ENCODE measurements around the gene METTL2B.
"Not testable (repeated sequence)": the region's sequence is repeated elsewhere in the genome, so short reads cannot be mapped to it uniquely, and the experiment has no call there.

METTL2B gene, protein sequence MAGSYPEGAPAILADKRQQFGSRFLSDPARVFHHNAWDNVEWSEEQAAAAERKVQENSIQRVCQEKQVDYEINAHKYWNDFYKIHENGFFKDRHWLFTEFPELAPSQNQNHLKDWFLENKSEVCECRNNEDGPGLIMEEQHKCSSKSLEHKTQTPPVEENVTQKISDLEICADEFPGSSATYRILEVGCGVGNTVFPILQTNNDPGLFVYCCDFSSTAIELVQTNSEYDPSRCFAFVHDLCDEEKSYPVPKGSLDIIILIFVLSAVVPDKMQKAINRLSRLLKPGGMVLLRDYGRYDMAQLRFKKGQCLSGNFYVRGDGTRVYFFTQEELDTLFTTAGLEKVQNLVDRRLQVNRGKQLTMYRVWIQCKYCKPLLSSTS

DNA sequence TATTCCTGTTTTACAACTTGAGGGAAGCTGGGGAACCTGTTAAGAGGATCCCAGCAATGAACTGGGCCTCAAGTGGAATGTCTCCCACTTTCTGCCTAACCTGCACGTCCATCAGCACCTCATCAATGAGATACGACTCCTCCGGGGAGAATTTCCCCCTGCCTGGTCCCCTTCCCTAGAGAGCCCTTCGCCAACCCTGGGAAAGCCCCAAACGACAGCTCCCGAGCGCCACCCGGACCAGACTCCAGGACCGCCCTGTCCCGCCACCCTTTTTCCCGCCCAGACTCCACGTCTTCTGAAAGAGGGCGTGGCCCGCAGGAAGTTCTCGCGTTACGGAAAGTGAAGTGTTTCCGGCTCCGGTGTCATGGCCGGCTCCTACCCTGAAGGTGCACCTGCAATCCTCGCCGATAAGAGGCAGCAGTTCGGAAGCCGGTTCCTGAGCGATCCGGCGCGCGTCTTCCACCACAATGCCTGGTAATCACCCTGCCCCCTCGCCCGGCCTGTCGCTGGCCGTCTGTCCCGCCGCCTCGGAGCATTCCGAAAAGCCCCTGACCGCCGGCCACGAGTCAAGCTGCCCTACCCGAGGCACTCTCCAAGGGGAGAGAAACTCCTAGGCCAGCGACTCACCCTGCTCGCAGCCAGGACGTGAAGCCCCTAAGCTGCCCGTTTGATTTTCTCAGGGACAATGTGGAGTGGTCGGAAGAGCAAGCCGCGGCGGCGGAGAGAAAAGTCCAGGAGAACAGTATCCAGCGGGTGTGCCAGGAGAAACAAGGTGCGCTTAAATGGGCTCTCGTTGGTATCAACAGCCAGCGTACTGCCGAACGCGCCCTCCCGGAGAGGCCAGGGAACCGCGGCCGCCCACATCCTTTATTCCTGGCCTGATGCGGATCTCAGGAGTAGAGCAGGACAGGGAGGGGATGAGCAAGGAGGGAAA lies at the start of gene METTL2B:
TSS of gene METTL2B (plus strand) at position 347 of the 934 bp plus-strand sequence. CDS start at position 365, 18 bp downstream.
- FAIRE-seq = peak; percentile 80
- not testable (repeated sequence) for DNase-seq (ENCODE audit: extremely low spot score, insufficient read length, low read depth)

DNA sequence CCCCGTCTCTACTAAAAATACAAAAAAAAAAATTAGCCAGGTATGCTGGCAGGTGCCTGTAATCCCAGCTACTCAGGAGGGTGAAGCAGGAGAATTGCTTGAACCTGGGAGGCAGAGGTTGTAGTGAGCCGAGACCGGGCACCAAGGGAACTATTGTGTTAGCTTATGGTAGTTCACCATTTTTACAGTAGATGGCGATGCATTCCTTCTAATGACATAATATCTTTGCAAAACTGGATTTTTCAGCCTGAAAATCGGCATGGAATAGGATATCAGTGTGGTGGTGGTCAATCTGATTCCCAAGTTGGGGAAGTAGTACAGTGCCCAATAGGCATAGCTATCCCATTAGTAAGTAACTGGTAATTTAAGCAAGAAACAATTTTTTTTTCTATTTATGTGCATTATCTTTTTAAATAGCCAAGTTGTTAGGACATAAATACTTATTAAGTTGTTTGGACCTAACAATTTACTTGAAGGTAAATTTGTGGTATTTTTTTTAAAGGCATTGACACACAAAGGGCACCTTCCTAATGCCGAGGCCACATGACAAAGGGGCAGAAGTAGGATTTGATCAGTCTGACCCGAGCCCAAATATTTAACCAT lies 49.2 kb upstream of the METTL2B start:
- DNase-seq (ENCODE audit: extremely low spot score, insufficient read length, low read depth) (no peak), FAIRE-seq (peak; percentile 39)

DNA sequence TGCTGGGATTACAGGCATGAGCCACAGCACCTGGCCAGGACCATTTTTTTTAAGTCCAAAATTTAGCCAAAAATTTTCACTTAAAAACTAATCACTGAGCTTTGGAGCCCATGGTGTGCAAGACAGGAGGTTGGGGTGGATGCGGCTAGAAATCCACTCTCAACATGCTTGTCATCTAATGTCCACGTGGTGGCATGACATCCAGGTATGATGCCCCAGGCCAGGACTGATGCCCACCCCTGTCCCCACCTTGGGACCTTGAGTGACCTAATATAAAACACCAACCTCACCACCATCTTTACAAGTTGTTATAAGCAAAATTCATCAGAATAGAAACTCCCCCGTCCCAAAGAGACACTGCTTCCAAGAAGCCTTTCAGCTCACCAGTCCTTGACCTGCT lies 46.3 kb upstream of the METTL2B start:
- no peak for DNase-seq (ENCODE audit: extremely low spot score, insufficient read length, low read depth)
- no peak for FAIRE-seq

DNA sequence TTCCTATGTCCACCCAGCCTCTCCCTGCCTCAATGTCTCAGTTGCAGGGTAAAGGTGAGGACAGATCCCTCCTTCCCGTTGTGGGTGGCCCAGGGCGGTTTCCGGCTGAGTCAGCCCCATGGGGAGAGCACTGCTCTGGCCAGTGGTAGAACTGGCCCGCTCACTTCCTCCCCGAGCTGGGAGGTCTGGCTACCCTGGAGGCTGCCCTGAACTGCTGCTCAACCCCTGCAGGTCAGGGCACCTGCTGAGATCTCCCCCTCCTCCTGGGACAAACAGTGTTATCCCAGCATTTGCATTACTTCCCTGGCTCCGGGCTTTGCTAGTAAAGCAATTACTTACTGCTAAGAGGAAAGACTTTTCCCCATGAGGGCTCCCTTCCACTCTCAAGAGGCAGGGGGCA lies 45.3 kb upstream of the METTL2B start:
- FAIRE-seq = no peak
- DNase-seq (ENCODE audit: extremely low spot score, insufficient read length, low read depth) = no peak

DNA sequence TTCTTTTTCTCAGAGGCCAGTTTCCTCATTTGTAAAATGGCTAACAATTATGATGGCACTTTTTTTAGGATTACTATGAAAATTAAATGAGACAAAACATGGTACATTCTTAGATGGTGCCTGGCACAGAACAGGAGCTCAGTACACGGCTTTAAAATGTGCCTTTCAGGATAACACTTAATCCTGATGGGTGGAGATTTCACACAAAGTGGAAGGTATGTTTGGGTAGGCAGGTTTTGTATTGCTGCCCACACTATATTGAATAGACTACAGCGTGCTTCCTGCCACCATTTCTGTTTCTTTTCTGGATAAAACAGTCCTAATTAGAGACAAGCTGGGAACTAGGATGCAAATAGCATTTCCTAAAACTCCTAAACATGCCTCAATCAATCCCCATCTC lies 44.8 kb upstream of the METTL2B start:
- FAIRE-seq = no peak
- no peak for DNase-seq (ENCODE audit: extremely low spot score, insufficient read length, low read depth)

DNA sequence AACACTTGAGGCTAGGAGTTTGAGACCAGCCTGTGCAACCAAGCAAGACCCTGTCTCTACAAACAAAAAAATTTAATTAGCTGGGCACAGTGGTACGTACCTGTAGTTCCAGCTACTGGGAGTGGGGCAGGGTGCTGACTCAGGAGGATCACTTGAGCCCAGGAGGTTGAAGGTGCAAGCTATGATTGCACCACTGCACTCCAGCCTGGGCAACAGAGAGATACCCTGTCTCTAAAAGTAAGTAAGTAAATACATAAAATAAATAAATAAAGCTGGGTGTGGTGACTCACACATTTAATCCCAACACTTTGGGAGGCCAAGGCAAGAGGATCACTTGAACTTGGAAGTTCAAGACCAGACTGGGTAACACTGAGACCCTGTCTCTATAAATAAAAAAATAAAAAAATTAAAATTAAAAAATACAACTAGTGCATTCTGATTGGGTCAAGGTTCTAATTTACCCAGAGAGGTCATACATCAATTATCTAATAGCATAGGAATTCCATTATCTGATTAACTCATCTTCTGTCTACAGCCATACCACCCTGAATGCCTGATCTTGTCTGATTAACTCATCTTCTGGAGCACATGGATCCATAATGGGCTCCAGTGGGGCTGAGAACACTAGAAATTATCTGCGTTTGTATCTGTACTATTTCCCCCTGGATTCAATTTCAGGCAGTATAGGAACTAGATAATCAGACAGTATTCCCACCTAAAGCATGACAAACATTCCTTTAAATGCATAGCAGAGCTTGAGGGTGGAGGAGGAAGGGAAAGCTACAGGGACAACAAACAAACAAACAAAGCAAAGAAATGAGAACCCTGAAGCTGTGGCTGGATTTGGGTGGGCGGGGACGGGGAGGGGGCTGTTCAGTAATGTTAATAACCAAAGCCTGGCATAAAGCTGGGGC lies 41.9 kb upstream of the METTL2B start:
- DNase-seq (ENCODE audit: extremely low spot score, insufficient read length, low read depth) (no peak), FAIRE-seq (no peak)

DNA sequence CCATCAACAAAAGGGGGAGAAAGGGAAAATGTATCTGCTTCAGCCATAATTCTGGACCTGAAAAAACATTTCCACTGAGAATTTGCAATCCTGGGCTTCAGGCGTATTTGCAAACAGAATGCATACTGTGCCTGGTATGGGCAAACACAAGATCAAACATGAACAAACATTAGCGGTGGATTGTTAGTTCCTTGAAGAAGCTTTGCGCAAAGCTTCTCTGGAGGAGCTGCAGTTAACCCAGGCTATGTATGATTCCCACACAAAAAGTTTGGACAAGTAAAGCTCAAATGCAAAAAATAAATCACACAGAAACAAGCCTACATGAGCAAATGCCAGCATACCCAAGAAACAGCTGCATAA lies 41.2 kb upstream of the METTL2B start:
- no peak for FAIRE-seq
- DNase-seq (ENCODE audit: extremely low spot score, insufficient read length, low read depth) = no peak

DNA sequence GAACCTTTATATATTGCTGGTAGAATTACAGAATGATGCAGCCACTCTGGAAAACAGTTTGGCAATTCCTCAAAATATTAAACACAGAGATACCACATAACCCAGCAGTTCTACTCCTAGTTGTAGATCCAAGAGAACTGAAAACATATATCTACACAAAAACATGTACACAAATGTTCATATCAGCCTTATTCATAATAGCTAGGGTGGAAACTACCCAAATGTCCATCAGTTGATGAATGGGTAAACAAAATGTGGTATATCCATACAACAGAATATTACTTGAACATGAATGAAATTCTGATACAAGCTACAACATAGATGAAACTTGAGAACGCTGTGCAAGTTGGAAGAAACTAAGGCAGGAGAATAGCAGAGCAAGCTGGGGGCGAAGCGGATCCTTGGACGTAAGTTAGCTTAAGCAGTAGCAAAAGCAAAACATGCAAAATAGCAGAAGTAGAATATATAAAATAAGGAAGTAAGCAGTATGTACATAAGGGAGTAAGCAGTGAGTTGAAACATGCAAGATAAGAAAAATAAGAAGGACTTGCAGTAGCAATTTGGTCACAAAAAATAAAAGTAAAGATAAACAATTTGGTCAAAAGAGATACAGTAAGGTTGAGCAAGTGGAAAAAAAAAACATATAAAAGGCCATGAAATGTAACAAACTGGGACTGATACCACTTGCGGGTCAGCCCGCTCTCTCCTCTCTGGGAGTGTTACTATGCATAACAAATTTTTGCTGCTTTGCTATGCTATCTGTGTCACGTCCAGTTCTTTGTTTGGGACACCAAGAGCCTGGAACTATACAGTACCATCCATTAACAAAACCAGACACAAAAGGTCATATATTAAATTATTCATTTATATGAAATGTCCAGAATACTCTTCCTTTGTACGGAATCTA lies 38.9 kb upstream of the METTL2B start:
- no peak for DNase-seq (ENCODE audit: extremely low spot score, insufficient read length, low read depth)
- peak; percentile 41 for FAIRE-seq

DNA sequence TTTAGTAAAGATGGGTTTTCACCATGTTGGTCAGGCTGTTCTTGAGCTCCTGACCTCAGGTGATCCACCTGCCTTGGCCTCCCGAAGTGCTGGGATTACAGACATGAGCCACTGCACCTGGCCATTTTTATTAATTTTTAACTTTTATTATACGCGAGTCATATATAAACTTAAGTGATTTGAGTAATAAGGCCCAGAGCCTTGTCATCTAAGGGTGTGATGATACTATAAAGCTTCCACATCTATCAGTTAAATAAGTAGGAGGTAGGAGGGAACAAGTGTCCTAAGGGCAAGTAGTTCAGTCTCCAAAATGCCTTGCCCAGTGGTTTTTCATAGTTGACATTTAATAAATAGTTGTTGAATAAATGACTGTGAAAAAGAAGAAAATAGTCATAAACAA lies 34.2 kb upstream of the METTL2B start:
- FAIRE-seq (no peak), DNase-seq (ENCODE audit: extremely low spot score, insufficient read length, low read depth) (no peak)

DNA sequence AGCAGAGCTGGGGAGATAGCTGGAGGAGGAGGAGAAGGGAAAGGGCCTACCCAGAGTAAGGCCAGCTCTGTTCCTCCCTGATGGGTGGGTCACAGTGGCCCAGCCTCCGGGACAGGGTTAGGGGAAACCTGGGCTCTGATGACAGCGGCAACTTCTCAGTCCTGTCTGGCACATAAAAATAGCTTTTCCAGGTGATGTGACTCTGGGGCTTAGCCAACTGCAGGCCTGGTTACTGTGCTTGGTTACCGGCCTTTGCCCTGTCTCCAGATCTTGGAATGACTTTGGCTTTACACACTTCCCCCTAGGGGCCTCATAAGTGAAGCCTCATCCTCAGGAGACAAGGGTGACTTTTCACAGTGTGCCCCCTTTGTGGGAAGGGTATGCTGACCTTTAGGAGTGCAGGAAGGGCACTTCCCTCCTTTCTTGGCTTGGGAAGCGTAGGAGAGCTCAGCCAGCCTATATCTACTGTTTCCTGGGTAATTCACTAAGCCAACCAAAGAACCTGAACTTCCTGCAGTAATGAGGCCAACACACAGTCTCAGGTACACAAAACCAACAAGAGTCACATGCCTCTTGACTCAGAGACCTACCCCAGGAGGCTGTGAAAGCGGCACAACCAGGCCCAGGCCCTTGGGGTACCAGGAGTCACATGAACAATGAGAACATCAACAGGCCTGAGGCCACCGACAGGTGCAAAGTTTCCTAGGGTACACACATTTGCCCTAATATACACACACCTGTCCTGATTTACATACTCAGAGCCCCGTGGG lies 32.5 kb upstream of the METTL2B start:
- DNase-seq (ENCODE audit: extremely low spot score, insufficient read length, low read depth) = no peak
- FAIRE-seq = no peak

DNA sequence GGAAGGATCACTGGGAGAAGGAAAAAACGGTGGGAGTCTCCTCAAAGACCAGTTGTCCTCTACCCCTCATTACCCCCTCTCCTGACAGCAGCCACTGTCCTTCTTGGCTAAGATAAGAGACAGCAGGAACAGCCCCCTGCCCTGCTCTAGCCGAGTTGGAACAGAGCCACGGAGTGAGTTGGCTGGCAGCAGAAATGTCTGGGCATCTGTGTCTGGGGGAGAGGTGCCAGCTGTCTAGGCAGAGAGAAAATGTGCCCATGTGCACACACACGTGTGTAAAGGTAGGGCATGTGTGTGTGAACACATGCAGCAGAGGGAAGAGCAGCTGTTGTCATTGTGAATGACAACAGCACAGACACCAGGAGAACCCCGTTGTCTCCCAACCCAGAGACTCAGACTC lies 30.2 kb upstream of the METTL2B start:
- DNase-seq (ENCODE audit: extremely low spot score, insufficient read length, low read depth) (no peak), FAIRE-seq (no peak)

DNA sequence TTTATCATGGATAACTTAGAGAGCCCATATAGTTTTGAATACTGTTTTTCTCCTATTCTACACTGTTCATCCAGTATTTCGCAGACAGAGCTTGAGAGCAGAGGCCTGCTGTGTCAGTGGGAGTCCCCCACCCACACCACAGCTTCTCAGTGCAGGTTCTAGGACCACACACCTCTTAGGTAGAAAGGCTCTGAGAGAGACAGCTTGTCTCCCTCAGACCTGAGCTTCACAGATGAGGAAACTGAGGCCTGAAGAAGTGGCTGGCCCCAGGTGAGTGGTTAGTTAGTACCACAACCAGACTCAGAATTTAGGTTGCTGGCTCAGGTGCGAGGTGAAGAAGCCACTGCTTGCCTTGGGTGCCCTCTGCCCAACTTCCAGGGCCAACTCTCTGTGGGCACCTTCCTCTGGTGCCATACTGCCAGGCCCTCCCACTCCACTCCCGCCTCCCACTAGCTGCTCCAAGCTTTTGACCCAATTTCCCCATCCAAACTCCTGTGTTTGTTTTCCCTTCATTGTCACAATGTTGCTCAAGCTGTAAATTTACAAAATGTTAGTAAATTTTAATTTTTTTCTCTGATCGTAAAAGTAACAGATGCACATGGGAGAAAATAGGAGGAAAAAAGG lies 28.5 kb upstream of the METTL2B start:
- DNase-seq (ENCODE audit: extremely low spot score, insufficient read length, low read depth) (no peak), FAIRE-seq (no peak)

DNA sequence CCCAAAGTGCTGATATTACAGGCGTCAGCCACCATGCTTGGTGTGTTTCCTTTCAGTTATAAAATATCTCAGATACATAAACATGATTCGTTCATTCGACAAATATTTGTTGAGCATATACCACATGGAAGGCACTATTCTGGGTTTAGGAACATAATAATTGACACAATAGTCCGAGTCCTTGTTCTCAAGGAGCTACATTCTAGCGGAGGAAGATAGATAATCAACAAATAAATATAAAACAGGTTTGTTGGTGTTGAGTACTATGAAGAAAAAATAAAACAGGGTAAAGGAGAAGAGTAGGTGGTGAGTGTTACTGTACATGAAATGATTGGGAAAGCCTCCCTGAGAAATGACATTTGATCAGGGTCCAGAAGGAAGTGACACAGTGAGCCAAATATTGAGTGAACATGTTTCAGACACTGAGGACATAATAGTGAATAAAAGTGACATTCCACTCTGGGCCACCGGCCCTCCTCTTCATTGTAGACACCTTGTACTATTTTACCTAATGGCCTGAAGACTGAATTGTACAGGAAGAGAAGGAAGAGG lies 27.7 kb upstream of the METTL2B start:
- DNase-seq (ENCODE audit: extremely low spot score, insufficient read length, low read depth) (no peak), FAIRE-seq (no peak)

DNA sequence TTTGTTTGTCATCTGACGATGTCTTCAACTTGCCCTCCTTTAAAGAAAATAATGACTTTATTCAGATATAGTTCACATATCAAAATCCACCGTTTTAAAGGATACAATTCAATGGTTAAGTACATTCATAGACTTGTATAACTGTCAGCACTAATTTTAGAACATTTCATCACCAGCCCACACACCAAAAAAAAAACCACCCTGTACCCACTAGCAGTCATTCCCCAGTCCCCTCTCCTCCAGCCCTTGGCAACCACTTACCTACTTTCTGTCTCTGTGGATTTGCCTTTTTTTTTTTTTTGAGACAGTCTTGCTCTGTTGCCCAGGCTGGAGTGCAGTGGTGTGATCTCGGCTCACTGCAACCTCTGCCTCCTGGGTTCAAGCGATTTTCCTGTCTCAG lies 26.1 kb upstream of the METTL2B start:
- FAIRE-seq (no peak), DNase-seq (ENCODE audit: extremely low spot score, insufficient read length, low read depth) (no peak)

DNA sequence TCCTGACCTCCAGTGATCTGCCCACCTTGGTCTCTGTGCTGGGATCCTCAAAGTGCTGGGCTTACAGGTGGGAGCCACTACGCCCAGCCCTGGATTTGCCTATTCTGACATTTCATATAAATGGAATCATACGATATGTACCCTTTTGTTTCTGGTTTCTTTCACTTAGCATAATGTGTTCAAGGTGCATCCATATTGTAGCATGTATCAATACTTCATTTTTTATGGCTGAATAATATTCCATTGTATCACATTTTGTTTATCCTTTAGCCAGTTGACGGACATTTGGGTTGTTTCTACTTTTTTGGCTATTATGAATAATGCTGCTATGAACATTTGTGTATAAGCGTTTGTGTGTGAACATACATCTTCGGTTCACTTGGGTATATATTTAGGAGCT lies 25.6 kb upstream of the METTL2B start:
- FAIRE-seq (no peak), DNase-seq (ENCODE audit: extremely low spot score, insufficient read length, low read depth) (no peak)

DNA sequence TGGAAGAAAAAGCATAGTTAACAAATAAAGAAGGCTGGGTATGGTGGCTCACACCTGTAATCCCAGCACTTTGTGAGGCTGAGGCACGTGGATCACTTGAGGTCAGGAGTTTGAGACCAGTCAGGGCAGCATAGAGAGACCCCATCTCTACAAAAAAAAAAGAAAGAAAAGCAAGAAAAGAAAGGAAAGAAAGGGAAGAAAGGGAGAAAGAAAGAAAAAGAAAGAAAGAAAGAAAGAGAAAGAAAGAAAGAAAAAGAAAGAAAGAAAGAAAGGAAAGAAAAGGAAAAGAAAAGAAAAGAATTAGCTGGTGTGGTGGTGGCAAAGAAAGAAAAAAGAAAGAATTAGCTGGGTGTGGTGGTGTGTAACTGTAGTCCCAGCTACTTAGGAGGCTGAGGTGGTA lies 24.0 kb upstream of the METTL2B start:
- FAIRE-seq (no peak), DNase-seq (ENCODE audit: extremely low spot score, insufficient read length, low read depth) (no peak)
